Lower leg skin (tissue), 3 donors: ENCODE measurements around the gene E2F2.
"Not testable (repeated sequence)": the region's sequence is repeated elsewhere in the genome, so short reads cannot be mapped to it uniquely, and the experiment has no call there.

ENCODE experiments used
- CTCF ChIP-seq, 3 donors: fragments of 450-650 bp; IDR thresholded peaks; one replicate each; pipeline ENCODE4 v1.5.1; 2016; ENCODE audit warnings: antibody characterized with exemption in 3 of 3, mild to moderate bottlenecking in 3 of 3, moderate library complexity in 2 of 3
- POLR2A ChIP-seq, 2 donors: fragments of 450-650 bp; IDR thresholded peaks; one replicate each; pipeline ENCODE4 v1.6.1; 2016 to 2017; ENCODE audit warnings: antibody characterized with exemption in 2 of 2, mild to moderate bottlenecking in 1 of 2, moderate library complexity in 1 of 2

- not testable (repeated sequence) for TF ChIP-seq CTCF, POLR2A (IDR thresholded peaks at IDR 0.05)
Observed at GRCh38 chr1:23492776-23493175, 38.3 kb downstream of the E2F2 start.
